Esophagus squamous epithelium (tissue), 5 donors: ENCODE results near the gene PKD2L1. TPM values are rescaled to one million over a fixed set of nuclear protein-coding genes. Genes with fewer than 3 reads are reported as not detected.
A peak's percentile ranks its signal among the peaks of the same experiment; 100 is the strongest.

Experiments
- DNase-seq: peaks from one replicate; lab custom pipeline; 2025; lab: John Stamatoyannopoulos, UW
- H3K27ac ChIP-seq, 4 donors: fragments of 200-600 bp; sonication (generic); one replicate each; pipeline ENCODE4 v1.5.1; 2016 to 2019; ENCODE audit warnings: mild to moderate bottlenecking in 1 of 4
- H3K27me3 ChIP-seq, 4 donors: fragments of 200-600 bp; sonication (generic); 1 replicate in 3 of 4; 2 replicates in 1 of 4; pipeline versions ENCODE4 v1.5.1 to v1.6.0; 2017 to 2021; ENCODE audit warnings: antibody characterized with exemption in 1 of 4
- H3K36me3 ChIP-seq, 3 donors: fragments of 200-600 bp; sonication (generic); one replicate each; pipeline ENCODE4 v1.5.1; 2016 to 2019
- H3K4me1 ChIP-seq, 3 donors: fragments of 200-600 bp; sonication (generic); one replicate each; pipeline ENCODE4 v1.5.1; 2017 to 2019
- H3K4me3 ChIP-seq, 4 donors: fragments of 200-600 bp; sonication (generic); 1 replicate in 3 of 4; 2 replicates in 1 of 4; pipeline ENCODE4 v1.5.1; 2016 to 2019; ENCODE audit warnings: mild to moderate bottlenecking in 2 of 4, moderate library complexity in 1 of 4
- H3K9me3 ChIP-seq, 3 donors: fragments of 200-600 bp; sonication (generic); one replicate each; pipeline ENCODE4 v1.5.1; 2016 to 2019
- CTCF ChIP-seq, 6 experiments: fragments of 450-650 bp in 4 of 6; fragments of 200-600 bp in 2 of 6; sonication (generic) in 2 of 6; IDR thresholded peaks; one replicate each; pipeline ENCODE4 v1.5.1; 2016 to 2019; ENCODE audit warnings: antibody characterized with exemption in 6 of 6, mild to moderate bottlenecking in 4 of 6, moderate library complexity in 4 of 6
- POLR2A ChIP-seq, 4 donors: fragments of 450-650 bp; IDR thresholded peaks; one replicate each; pipeline ENCODE4 v1.6.1; 2017; ENCODE audit warnings: antibody characterized with exemption in 4 of 4, mild to moderate bottlenecking in 4 of 4, moderate library complexity in 3 of 4
- WGBS, 2 donors: methylation state at CpG; one replicate each; pipeline ENCODE4 v1.1.5; 2018; 5-methylcytosine and 5-hydroxymethylcytosine counted together
- intact Hi-C: fragments of 100-400 bp; cut with DNase I; formaldehyde crosslinking; loops from one replicate; pipeline ENCODE4 v1.15.0; 2022
- total RNA-seq, 4 donors: library from RNA; depleted of rRNA; stranded (reverse); fragments of >200 nt; gene quantifications; one replicate each; pipeline ENCODE4 v1.1.0, GENCODE V29; 2016
- donor health status: DM: yes; HTN: yes; CAD: no.

PKD2L1 gene
- total RNA-seq, 4 donors from 2014 or later, result not detected

GRCh38 chr10:100328198-100328597 lies 1.8 kb downstream of the PKD2L1 start:
- Histone ChIP-seq H3K36me3 (no peaks in the 10 kb centered on the region), H3K9me3 (no peaks in the 10 kb centered on the region), H3K27me3 (peaks cover 0 to 83% (median 0%) of the 10 kb centered on the region in 4 donors), H3K27ac (no peak overlapping the region), H3K4me1 (peaks cover 0 to 14% (median 0%) of the 10 kb centered on the region in 3 donors), H3K4me3 (no peak overlapping the region)
- WGBS, 2 donors, result 58 to 67% methylated on average over 5 of the region's 5 CpGs
- intact Hi-C loops, result no loop called here
- TF ChIP-seq CTCF (IDR thresholded peaks at IDR 0.05) (no peak), POLR2A (IDR thresholded peaks at IDR 0.05) (no peak)
- DNase-seq, result no peak

GRCh38 chr10:100327718-100328009 lies 2.4 kb downstream of the PKD2L1 start:
- H3K27ac ChIP-seq, result no peak overlapping the region
- 63 to 69% methylated on average over 3 of the region's 3 CpGs for WGBS, 2 donors

GRCh38 chr10:100327007-100327717 lies 2.9 kb downstream of the PKD2L1 start:
- intact Hi-C loops, result no loop called here
- Histone ChIP-seq H3K4me3 (no peak overlapping the region), H3K27ac (no peak overlapping the region), H3K9me3 (no peaks in the 10 kb centered on the region), H3K36me3 (no peaks in the 10 kb centered on the region), H3K27me3 (peaks cover 0 to 79% (median 0%) of the 10 kb centered on the region in 4 donors), H3K4me1 (peaks cover 0 to 14% (median 0%) of the 10 kb centered on the region in 3 donors)
- TF ChIP-seq POLR2A (IDR thresholded peaks at IDR 0.05) (no peak), CTCF (IDR thresholded peaks at IDR 0.05) (no peak)
- WGBS, 2 donors, result 38 to 48% methylated on average over 7 of the region's 8 CpGs
- peak; percentile 13 for DNase-seq

More at GRCh38 chr10:100327718-100328009, 2.4 kb downstream of the PKD2L1 start:
- TF ChIP-seq POLR2A (IDR thresholded peaks at IDR 0.05) (no peak), CTCF (IDR thresholded peaks at IDR 0.05) (no peak)
- DNase-seq, result no peak
- Histone ChIP-seq H3K4me3 (no peak overlapping the region), H3K4me1 (peaks cover 0 to 14% (median 0%) of the 10 kb centered on the region in 3 donors), H3K27me3 (peaks cover 0 to 83% (median 0%) of the 10 kb centered on the region in 4 donors), H3K36me3 (no peaks in the 10 kb centered on the region), H3K9me3 (no peaks in the 10 kb centered on the region)
- intact Hi-C loops, result no loop called here

GRCh38 chr10:100325158-100325557 lies 4.9 kb downstream of the PKD2L1 start:
- peaks cover 0 to 14% (median 0%) of the 10 kb centered on the region in 3 donors for H3K4me1 ChIP-seq
- peaks cover 0 to 72% (median 0%) of the 10 kb centered on the region in 4 donors for H3K27me3 ChIP-seq
- no peak for DNase-seq
- intact Hi-C loops, result no loop called here
- WGBS, 2 donors, result 47 to 56% methylated on average over 6 to 7 of the region's 7 CpGs
- no peak overlapping the region for H3K27ac ChIP-seq
- TF ChIP-seq POLR2A (IDR thresholded peaks at IDR 0.05) (no peak), CTCF (IDR thresholded peaks at IDR 0.05) (no peak)
- H3K4me3 ChIP-seq, result no peak overlapping the region
- no peaks in the 10 kb centered on the region for H3K36me3 ChIP-seq
- H3K9me3 ChIP-seq, result no peaks in the 10 kb centered on the region

- no peak overlapping the region for H3K4me3 ChIP-seq
- H3K27me3 ChIP-seq, result peaks cover 0 to 77% (median 0%) of the 10 kb centered on the region in 4 donors
- no peaks in the 10 kb centered on the region for H3K9me3 ChIP-seq
- TF ChIP-seq POLR2A (IDR thresholded peaks at IDR 0.05) (no peak), CTCF (IDR thresholded peaks at IDR 0.05) (no peak)
- no peak overlapping the region for H3K27ac ChIP-seq
- no peak for DNase-seq
- H3K4me1 ChIP-seq, result no peaks in the 10 kb centered on the region
- 19 to 38% methylated on average over 1 of the region's 1 CpG for WGBS, 2 donors
- H3K36me3 ChIP-seq, result no peaks in the 10 kb centered on the region
- intact Hi-C loops, result no loop called here
Measured at GRCh38 chr10:100319707-100320402, 10.2 kb downstream of the PKD2L1 start.
